T-helper 2 cell (primary cell): ENCODE measurements around the gene NECAB2.
A peak's percentile ranks its signal among the peaks of the same experiment; 100 is the strongest.

Experiments
- DNase-seq, 5 experiments: peaks; one replicate each; pipeline versions ENCODE4 v3.0.0 to v3.0.0-alpha.2; 2012 to 2022

NECAB2 gene

GRCh38 chr16:83994087-83994486, 26.0 kb downstream of the NECAB2 start:
- no peak for DNase-seq

GRCh38 chr16:83994703-83995102, 26.7 kb downstream of the NECAB2 start:
- DNase-seq, result no peak

- no peak for DNase-seq
These were observed 27.7 kb downstream of the NECAB2 start for GRCh38 chr16:83995754-83996153.

- DNase-seq, result no peak
These were observed 28.6 kb downstream of the NECAB2 start for GRCh38 chr16:83996481-83997252.

GRCh38 chr16:83998091-83998490, 30.0 kb downstream of the NECAB2 start:
- DNase-seq, result no peak

GRCh38 chr16:84000989-84001642, 33.1 kb downstream of the NECAB2 start:
- no peak for DNase-seq

GRCh38 chr16:84001726-84002125, 33.7 kb downstream of the NECAB2 start:
- no peak for DNase-seq

GRCh38 chr16:84003038-84003437, 35.0 kb downstream of the NECAB2 start:
- no peak for DNase-seq

- no peak for DNase-seq
These were observed 36.4 kb downstream of the NECAB2 start for GRCh38 chr16:84004442-84004841.

- DNase-seq, result no peak
These were observed 37.3 kb downstream of the NECAB2 start for GRCh38 chr16:84005391-84005790.

- DNase-seq, result no peak
These were observed 39.5 kb downstream of the NECAB2 start for GRCh38 chr16:84007520-84007919.

GRCh38 chr16:84007965-84008364, 39.9 kb downstream of the NECAB2 start:
- DNase-seq, result no peak

- no peak for DNase-seq
These were observed 41.2 kb downstream of the NECAB2 start for GRCh38 chr16:84009282-84009681.

- peak in 4 of 5 experiments; percentile 17 to 71 (median 40) for DNase-seq
These were observed 45.9 kb downstream of the NECAB2 start for GRCh38 chr16:84013787-84014569.

GRCh38 chr16:84014570-84015327, 46.7 kb downstream of the NECAB2 start:
- DNase-seq, result no peak

GRCh38 chr16:84015399-84015798, 47.4 kb downstream of the NECAB2 start:
- no peak for DNase-seq

GRCh38 chr16:84016477-84016876, 48.4 kb downstream of the NECAB2 start:
- no peak for DNase-seq

- DNase-seq, result no peak
These were observed 50.7 kb downstream of the NECAB2 start for GRCh38 chr16:84018710-84019109.

GRCh38 chr16:84020353-84020752, 52.3 kb downstream of the NECAB2 start:
- DNase-seq, result no peak

- DNase-seq, result no peak
These were observed 53.4 kb downstream of the NECAB2 start for GRCh38 chr16:84021488-84021887.

- no peak for DNase-seq
These were observed 54.6 kb downstream of the NECAB2 start for GRCh38 chr16:84022644-84023043.

GRCh38 chr16:84024854-84025253, 56.8 kb downstream of the NECAB2 start:
- no peak for DNase-seq

- DNase-seq, result no peak
These were observed 58.6 kb downstream of the NECAB2 start for GRCh38 chr16:84026606-84027005.
